22Rv1 (cell line): Measurements from ENCODE around the gene DHRSX.

ENCODE experiments used
- ZFX ChIP-seq: fragments of 450-650 bp; IDR thresholded peaks from 2 replicates; pipeline ENCODE4 v1.6.1; 2017; ENCODE audit warnings: antibody characterized with exemption, borderline replicate concordance
- TF ChIP-seq, protein P1 (sequence below): fragments of 450-650 bp; IDR thresholded peaks from 2 replicates; pipeline ENCODE4 v1.5.1; 2017; ENCODE audit warnings: mild to moderate bottlenecking

DNA sequence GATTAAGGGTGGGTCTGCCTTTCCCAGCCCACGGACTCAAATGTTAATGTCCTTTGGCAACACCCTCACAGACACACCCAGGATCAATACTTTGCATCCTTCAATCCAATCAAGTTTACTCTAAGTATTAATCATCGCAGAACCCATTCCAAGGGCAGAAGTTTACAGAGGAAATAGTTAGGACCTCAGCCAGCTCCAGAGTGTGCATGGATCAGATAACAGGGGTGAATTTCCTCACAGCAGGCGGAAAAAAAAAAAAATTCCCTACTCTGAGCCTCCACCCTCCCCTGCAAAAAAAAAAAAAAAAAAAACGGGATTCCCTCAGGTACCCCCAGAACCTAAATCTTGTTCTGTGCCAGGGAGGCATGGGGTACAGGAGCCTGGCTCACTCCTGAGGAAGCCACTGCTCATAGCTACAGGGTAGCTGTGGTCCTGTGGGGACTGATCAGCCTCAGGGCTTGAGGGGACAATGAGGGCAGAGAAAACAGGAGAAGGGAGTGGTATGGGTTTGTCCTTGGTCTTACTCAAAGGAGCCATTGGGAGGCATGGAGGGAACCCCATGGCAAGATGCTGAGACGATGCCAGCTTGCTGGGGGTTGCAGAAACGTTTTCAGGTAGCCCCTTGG lies 113.0 kb downstream of the DHRSX start:
- TF ChIP-seq, protein P1, sequence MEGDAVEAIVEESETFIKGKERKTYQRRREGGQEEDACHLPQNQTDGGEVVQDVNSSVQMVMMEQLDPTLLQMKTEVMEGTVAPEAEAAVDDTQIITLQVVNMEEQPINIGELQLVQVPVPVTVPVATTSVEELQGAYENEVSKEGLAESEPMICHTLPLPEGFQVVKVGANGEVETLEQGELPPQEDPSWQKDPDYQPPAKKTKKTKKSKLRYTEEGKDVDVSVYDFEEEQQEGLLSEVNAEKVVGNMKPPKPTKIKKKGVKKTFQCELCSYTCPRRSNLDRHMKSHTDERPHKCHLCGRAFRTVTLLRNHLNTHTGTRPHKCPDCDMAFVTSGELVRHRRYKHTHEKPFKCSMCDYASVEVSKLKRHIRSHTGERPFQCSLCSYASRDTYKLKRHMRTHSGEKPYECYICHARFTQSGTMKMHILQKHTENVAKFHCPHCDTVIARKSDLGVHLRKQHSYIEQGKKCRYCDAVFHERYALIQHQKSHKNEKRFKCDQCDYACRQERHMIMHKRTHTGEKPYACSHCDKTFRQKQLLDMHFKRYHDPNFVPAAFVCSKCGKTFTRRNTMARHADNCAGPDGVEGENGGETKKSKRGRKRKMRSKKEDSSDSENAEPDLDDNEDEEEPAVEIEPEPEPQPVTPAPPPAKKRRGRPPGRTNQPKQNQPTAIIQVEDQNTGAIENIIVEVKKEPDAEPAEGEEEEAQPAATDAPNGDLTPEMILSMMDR, result no peak
- TF ChIP-seq ZFX, result no peak
